ENCODE results near the gene MICAL2. TPM values are rescaled to one million over a fixed set of nuclear protein-coding genes. Genes with fewer than 3 reads are reported as not detected.

MICAL2 gene
- total and polyA plus RNA-seq, 3 experiments from 2014 or later: 32.4 to 147 (median 146) TPM

DNA sequence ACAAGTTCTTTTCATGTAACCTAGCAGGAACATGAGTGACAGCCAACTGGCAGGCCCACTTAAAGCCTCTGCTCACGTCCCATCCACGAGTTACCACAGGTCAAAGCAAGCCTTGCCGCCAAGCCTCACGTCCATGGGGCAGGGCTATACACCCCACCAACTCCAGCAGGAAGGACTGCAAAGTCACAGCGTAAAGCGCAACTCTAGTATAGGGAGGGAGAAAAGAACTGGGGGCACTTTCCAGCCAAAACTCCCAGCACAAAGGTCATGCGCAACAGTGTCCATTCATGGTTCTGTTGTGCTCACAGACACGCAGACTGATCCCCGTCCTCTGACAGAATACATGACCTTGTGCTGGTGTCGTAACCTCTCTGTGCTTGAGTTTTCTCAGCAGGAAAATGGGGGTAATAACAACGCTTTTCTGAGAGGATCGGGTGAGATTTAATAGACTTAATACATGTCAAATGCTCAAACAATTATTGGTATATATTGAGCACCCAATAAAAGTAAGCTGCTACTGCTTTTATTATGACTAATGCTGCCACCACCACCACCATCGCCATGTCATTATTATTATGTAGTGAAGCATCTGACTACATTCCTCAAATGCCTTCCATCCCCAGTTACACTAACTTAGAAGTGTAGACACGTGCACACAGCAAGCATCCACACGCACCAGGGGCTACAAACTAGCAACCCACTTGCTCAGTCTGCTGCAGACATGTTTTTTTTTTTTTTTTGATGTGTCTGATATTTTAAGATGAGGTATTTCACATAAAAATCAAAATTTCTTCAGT lies 162.6 kb downstream of the MICAL2 start:
- Histone ChIP-seq H3K36me3 (ENCODE audit: insufficient read depth, low read length) (no peaks in the 10 kb centered on the region), H3K27me3 (ENCODE audit: insufficient read depth, low read length, poor library complexity, severe bottlenecking) (no peaks in the 10 kb centered on the region), H3K4me1 (ENCODE audit: insufficient read depth, low read length) (no peaks in the 10 kb centered on the region), H3K27ac (ENCODE audit: low read depth, low read length) (no peak overlapping the region), H3K9me3 (ENCODE audit: low read length) (no peaks in the 10 kb centered on the region), H3K4me3 (ENCODE audit: low read length) (no peak overlapping the region)
- Mint-ChIP-seq H3K27ac (peak overlapping the region in 1 of 8 donors; percentile 66), H3K27me3 (no peaks in the 10 kb centered on the region), H3K36me3 (peaks cover 0 to 3% (median 0%) of the 10 kb centered on the region in 3 donors), H3K9me3 (no peaks in the 10 kb centered on the region), H3K4me3 (no peak overlapping the region), H3K4me1 (no peaks in the 10 kb centered on the region)
- peak in 1 of 5 donors; percentile 3 for DNase-seq
- CTCF ChIA-PET: interaction anchor here (1.2 to 1.6 kb wide), 2 partner anchors 8 to 9 kb away, joined by 4 to 5 read pairs; no protein-coding TSS in a partner anchor
- POLR2A ChIA-PET: no interaction called here

DNA sequence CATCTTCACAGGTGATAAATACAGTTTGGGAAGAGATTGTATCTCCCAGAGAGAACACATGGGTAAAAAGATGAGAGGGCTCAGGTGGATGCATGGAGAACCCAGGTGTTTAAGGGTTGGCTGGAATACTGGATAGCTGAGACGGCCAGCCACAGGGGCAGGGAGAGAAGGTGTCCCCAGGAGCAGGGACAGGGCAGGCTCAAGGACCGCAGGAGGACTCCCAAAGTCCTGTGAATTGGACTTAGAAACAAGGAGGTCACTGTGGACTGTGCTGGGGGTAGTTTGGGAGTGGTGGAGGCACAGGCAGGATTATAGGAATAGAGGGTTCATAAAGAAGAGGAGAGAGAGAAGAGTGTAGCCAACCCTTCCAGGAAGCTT lies 163.2 kb downstream of the MICAL2 start:
- no peak overlapping the region for H3K4me3 ChIP-seq (ENCODE audit: low read length)
- H3K27ac ChIP-seq (ENCODE audit: low read depth, low read length): no peak overlapping the region
- H3K9me3 ChIP-seq (ENCODE audit: low read length): no peaks in the 10 kb centered on the region
- peaks cover 0 to 3% (median 0%) of the 10 kb centered on the region in 3 donors for H3K36me3 Mint-ChIP-seq
- no peaks in the 10 kb centered on the region for H3K4me1 Mint-ChIP-seq
- H3K27ac Mint-ChIP-seq: peak overlapping the region in 1 of 8 donors; percentile 66
- peak in 1 of 5 donors; percentile 3 for DNase-seq
- H3K4me3 Mint-ChIP-seq: no peak overlapping the region
- POLR2A ChIA-PET: no interaction called here
- CTCF ChIA-PET: interaction anchor here (1.2 kb wide), 1 partner anchor 8 kb away, joined by 4 read pairs; no protein-coding TSS in a partner anchor
- no peaks in the 10 kb centered on the region for H3K4me1 ChIP-seq (ENCODE audit: insufficient read depth, low read length)
- no peaks in the 10 kb centered on the region for H3K27me3 Mint-ChIP-seq
- no peaks in the 10 kb centered on the region for H3K36me3 ChIP-seq (ENCODE audit: insufficient read depth, low read length)
- no peaks in the 10 kb centered on the region for H3K9me3 Mint-ChIP-seq
- H3K27me3 ChIP-seq (ENCODE audit: insufficient read depth, low read length, poor library complexity, severe bottlenecking): no peaks in the 10 kb centered on the region

DNA sequence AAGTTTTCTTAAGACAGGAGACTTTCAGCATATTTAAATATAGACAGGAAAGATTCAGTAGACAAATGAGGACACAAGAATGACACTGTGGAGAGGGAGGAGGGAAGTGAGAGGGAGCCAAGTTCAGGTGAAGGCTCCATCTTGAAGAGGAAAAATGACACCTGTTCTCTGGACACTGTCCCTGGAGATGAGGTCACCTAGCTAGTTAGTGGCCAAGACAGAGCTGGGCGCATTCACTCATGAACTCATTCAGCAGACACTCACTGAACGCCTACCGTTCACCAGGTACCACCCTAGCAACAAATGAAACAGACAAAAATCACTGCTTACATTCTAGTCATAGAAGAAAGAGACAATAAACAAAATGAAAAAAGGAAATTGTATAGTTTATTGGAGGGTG lies 163.7 kb downstream of the MICAL2 start:
- ChIA-PET CTCF (interaction anchor here (0.7 to 1.2 kb wide), 2 partner anchors 7 to 15 kb away, joined by 3 to 4 read pairs; no protein-coding TSS in a partner anchor), POLR2A (no interaction called here)
- Histone ChIP-seq H3K27me3 (ENCODE audit: insufficient read depth, low read length, poor library complexity, severe bottlenecking) (no peaks in the 10 kb centered on the region), H3K27ac (ENCODE audit: low read depth, low read length) (no peak overlapping the region), H3K4me1 (ENCODE audit: insufficient read depth, low read length) (no peaks in the 10 kb centered on the region), H3K4me3 (ENCODE audit: low read length) (no peak overlapping the region), H3K36me3 (ENCODE audit: insufficient read depth, low read length) (no peaks in the 10 kb centered on the region), H3K9me3 (ENCODE audit: low read length) (no peaks in the 10 kb centered on the region)
- Mint-ChIP-seq H3K36me3 (peaks cover 0 to 3% (median 0%) of the 10 kb centered on the region in 3 donors), H3K9me3 (no peaks in the 10 kb centered on the region), H3K27me3 (no peaks in the 10 kb centered on the region), H3K27ac (peak overlapping the region in 1 of 8 donors; percentile 22), H3K4me1 (no peaks in the 10 kb centered on the region), H3K4me3 (no peak overlapping the region)
- peak in 1 of 5 donors; percentile 3 for DNase-seq

DNA sequence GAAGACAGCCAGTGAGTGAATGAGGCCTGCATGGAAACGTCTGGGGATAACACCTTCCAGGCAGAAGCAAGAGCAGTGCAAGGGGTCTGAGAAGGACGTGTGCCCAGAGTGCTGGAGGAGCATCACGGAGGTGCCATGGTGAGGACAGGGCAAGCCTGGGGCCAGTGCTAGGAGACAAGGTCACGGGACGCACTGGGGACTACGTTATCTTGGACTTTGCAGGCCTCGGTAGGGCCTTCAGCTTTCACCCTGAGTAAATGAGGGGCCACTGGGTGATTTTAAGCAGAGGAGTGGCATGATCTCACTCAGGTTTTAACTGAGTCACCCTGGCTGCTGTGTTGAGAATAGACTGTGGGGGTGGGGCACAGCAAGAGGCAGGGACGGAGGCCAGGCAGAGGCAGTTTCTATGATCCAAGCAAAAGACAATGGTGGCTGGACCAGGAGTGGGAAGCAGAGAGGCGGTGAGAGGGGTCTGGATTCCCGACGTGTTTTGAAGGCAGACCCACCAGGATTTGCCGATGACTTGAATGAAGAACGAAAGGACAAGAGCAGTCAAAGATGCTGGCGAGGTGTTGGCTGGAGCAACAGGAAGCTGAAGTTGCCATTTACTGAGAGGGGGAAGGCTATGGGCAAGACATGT lies 164.3 kb downstream of the MICAL2 start:
- Mint-ChIP-seq H3K27me3 (no peaks in the 10 kb centered on the region), H3K36me3 (peaks cover 0 to 3% (median 0%) of the 10 kb centered on the region in 3 donors), H3K4me1 (no peaks in the 10 kb centered on the region), H3K9me3 (no peaks in the 10 kb centered on the region), H3K27ac (peak overlapping the region in 2 of 8 donors; percentile 23 to 77), H3K4me3 (no peak overlapping the region)
- Histone ChIP-seq H3K27ac (ENCODE audit: low read depth, low read length) (no peak overlapping the region), H3K4me3 (ENCODE audit: low read length) (no peak overlapping the region), H3K9me3 (ENCODE audit: low read length) (no peaks in the 10 kb centered on the region), H3K4me1 (ENCODE audit: insufficient read depth, low read length) (no peaks in the 10 kb centered on the region), H3K36me3 (ENCODE audit: insufficient read depth, low read length) (no peaks in the 10 kb centered on the region), H3K27me3 (ENCODE audit: insufficient read depth, low read length, poor library complexity, severe bottlenecking) (no peaks in the 10 kb centered on the region)
- DNase-seq: peak in 1 of 5 donors; percentile 20
- ChIA-PET POLR2A (no interaction called here), CTCF (interaction anchor here (0.7 to 17.0 kb wide), 2 partner anchors 14 to 223 kb away, joined by 3 to 302 read pairs; no protein-coding TSS in a partner anchor)

DNA sequence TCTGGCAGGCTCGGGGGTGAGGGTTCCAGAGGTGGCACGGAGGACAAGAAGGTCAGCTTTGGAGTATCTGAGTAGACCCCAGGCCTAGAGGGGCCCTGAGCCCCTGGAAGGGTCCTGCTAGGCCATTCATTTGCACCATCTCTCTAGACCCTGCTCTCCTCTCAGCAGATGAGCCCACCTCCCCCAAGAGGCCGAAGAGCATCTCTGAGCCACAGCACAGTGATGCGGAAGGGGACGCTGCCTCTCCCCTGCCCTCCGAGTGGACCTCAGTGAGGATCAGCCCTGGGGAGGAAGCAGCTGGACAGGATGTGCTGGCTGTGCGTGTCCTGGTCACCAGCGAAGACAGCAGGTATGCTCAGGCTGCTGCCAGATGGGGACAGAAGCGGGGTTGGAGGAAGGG lies 165.4 kb downstream of the MICAL2 start:
- H3K27me3 Mint-ChIP-seq: no peaks in the 10 kb centered on the region
- H3K9me3 ChIP-seq (ENCODE audit: low read length): no peaks in the 10 kb centered on the region
- H3K9me3 Mint-ChIP-seq: no peaks in the 10 kb centered on the region
- ChIA-PET CTCF (interaction anchor here (17.0 kb wide), 1 partner anchor 224 kb away, joined by 302 read pairs; no protein-coding TSS in a partner anchor), POLR2A (no interaction called here)
- no peaks in the 10 kb centered on the region for H3K27me3 ChIP-seq (ENCODE audit: insufficient read depth, low read length, poor library complexity, severe bottlenecking)
- H3K27ac ChIP-seq (ENCODE audit: low read depth, low read length): no peak overlapping the region
- H3K4me1 ChIP-seq (ENCODE audit: insufficient read depth, low read length): no peaks in the 10 kb centered on the region
- no peaks in the 10 kb centered on the region for H3K36me3 Mint-ChIP-seq
- no peak overlapping the region for H3K4me3 ChIP-seq (ENCODE audit: low read length)
- no peak overlapping the region for H3K27ac Mint-ChIP-seq
- no peak overlapping the region for H3K4me3 Mint-ChIP-seq
- peak in 1 of 5 donors; percentile 31 for DNase-seq
- no peaks in the 10 kb centered on the region for H3K4me1 Mint-ChIP-seq
- no peaks in the 10 kb centered on the region for H3K36me3 ChIP-seq (ENCODE audit: insufficient read depth, low read length)

DNA sequence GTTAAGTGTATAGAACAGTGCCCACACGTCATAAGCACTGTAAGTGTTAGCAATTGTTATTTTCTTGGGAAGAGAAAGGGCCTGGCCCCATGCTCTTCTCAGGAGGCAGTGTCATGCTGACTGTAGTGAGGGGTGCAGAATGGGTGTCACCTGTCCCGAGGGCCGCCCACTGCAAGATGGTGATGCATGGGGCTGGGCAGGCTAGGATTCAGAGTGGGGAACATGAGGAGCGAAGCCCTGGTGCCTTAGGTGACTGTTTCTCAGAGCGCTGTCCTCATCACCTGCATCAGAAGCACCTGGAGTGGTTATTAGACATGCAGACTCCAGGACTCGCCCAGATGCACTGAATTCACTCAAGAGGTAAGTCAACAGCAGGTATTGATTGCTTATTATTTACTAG lies 166.0 kb downstream of the MICAL2 start:
- Histone ChIP-seq H3K27me3 (ENCODE audit: insufficient read depth, low read length, poor library complexity, severe bottlenecking) (no peaks in the 10 kb centered on the region), H3K27ac (ENCODE audit: low read depth, low read length) (no peak overlapping the region), H3K36me3 (ENCODE audit: insufficient read depth, low read length) (no peaks in the 10 kb centered on the region), H3K4me1 (ENCODE audit: insufficient read depth, low read length) (no peaks in the 10 kb centered on the region), H3K4me3 (ENCODE audit: low read length) (no peak overlapping the region), H3K9me3 (ENCODE audit: low read length) (no peaks in the 10 kb centered on the region)
- Mint-ChIP-seq H3K9me3 (no peaks in the 10 kb centered on the region), H3K27ac (no peak overlapping the region), H3K36me3 (no peaks in the 10 kb centered on the region), H3K27me3 (no peaks in the 10 kb centered on the region), H3K4me1 (no peaks in the 10 kb centered on the region), H3K4me3 (no peak overlapping the region)
- peak in 1 of 5 donors; percentile 5 for DNase-seq
- POLR2A ChIA-PET: no interaction called here
- CTCF ChIA-PET: interaction anchor here (1.1 to 17.0 kb wide), 2 partner anchors 9 to 225 kb away, joined by 4 to 302 read pairs; no protein-coding TSS in a partner anchor

DNA sequence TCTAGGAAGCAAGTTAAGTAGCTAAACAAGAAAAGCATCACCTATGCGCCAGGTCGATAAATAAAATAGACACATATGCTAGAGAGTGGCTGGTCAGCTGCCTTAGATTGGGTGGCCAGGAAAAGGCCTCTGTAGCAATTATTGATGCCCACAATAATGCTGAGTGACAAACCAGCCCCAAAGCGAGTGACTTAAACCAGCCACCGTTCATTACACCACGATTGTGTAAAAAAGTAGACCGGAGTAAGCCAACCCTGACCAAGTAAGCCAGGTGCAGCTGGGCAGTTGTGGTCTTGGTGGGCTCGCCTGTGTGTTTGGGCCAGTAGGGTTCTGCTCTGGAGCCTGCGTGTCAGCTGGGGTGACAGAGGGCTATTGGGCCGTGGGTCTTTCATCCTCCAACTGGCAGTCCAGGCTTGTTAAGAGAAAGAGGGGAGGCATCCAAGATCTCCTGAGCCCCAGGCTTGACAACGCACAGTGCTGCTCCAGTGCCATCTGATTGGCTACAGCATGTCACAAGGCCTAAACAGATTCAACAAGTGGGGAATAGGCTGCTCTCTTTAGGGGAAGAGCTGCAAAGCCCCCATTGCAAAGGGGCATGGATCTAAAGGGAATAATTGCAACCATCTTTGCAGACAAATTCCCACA lies 166.6 kb downstream of the MICAL2 start:
- H3K27me3 ChIP-seq (ENCODE audit: insufficient read depth, low read length, poor library complexity, severe bottlenecking): no peaks in the 10 kb centered on the region
- DNase-seq: peak in 1 of 5 donors; percentile 24
- H3K4me3 Mint-ChIP-seq: no peak overlapping the region
- no peaks in the 10 kb centered on the region for H3K9me3 Mint-ChIP-seq
- no peak overlapping the region for H3K27ac ChIP-seq (ENCODE audit: low read depth, low read length)
- ChIA-PET CTCF (interaction anchor here (1.1 to 17.0 kb wide), 2 partner anchors 8 to 225 kb away, joined by 4 to 302 read pairs; no protein-coding TSS in a partner anchor), POLR2A (no interaction called here)
- peaks cover 5% of the 10 kb centered on the region for H3K4me1 ChIP-seq (ENCODE audit: insufficient read depth, low read length)
- no peak overlapping the region for H3K4me3 ChIP-seq (ENCODE audit: low read length)
- no peaks in the 10 kb centered on the region for H3K9me3 ChIP-seq (ENCODE audit: low read length)
- H3K27ac Mint-ChIP-seq: peak overlapping the region in 3 of 8 donors; percentile 5 to 82 (median 58)
- no peaks in the 10 kb centered on the region for H3K27me3 Mint-ChIP-seq
- H3K36me3 ChIP-seq (ENCODE audit: insufficient read depth, low read length): no peaks in the 10 kb centered on the region
- no peaks in the 10 kb centered on the region for H3K36me3 Mint-ChIP-seq
- H3K4me1 Mint-ChIP-seq: no peaks in the 10 kb centered on the region
